Measurements from ENCODE around the gene SCARB2.

- TF ChIP-seq CTCF (IDR thresholded peaks at IDR 0.05; ENCODE audit: low read depth, low read length, missing input control) (no peak), RAD21 (IDR thresholded peaks at IDR 0.05) (no peak), REST (IDR thresholded peaks at IDR 0.05) (no peak), HNF4G (IDR thresholded peaks at IDR 0.05) (no peak)
Measured at GRCh38 chr4:76233967-76234678, 20.5 kb upstream of the SCARB2 start.

Data from liver (tissue), 3 donors.